Rectal smooth muscle tissue (tissue), 1 donor: ENCODE measurements around the gene LRRC2.
A peak's percentile ranks its signal among the peaks of the same experiment; 100 is the strongest.
"Not testable (repeated sequence)": the region's sequence is repeated elsewhere in the genome, so short reads cannot be mapped to it uniquely, and the experiment has no call there.

Experiments
- H3K27ac ChIP-seq: one replicate; pipeline ENCODE4 v1.7.0; 2013; ENCODE audit warnings: low read depth, low read length, inconsistent platforms
- H3K27me3 ChIP-seq: one replicate; pipeline ENCODE4 v1.7.0; 2013; ENCODE audit warnings: low read length; ENCODE audit not compliant: control insufficient read depth, insufficient read depth
- H3K36me3 ChIP-seq: one replicate; pipeline ENCODE4 v1.7.0; 2013; ENCODE audit warnings: low read length; ENCODE audit not compliant: control insufficient read depth, insufficient read depth
- H3K4me1 ChIP-seq: one replicate; pipeline ENCODE4 v1.7.0; 2013; ENCODE audit warnings: low read length; ENCODE audit not compliant: control insufficient read depth, insufficient read depth
- H3K4me3 ChIP-seq: one replicate; pipeline ENCODE4 v1.7.0; 2013; ENCODE audit warnings: low read length
- H3K9ac ChIP-seq: one replicate; pipeline ENCODE4 v1.7.0; 2013; ENCODE audit warnings: low read length

The LRRC2 gene

GRCh38 chr3:46561511-46561910, 4.6 kb downstream of the LRRC2 start:
- Histone ChIP-seq H3K27ac (no peak overlapping the region), H3K36me3 (no peaks in the 10 kb centered on the region), H3K4me1 (no peaks in the 10 kb centered on the region), H3K27me3 (no peaks in the 10 kb centered on the region), H3K9ac (no peak overlapping the region), H3K4me3 (no peak overlapping the region)

DNA sequence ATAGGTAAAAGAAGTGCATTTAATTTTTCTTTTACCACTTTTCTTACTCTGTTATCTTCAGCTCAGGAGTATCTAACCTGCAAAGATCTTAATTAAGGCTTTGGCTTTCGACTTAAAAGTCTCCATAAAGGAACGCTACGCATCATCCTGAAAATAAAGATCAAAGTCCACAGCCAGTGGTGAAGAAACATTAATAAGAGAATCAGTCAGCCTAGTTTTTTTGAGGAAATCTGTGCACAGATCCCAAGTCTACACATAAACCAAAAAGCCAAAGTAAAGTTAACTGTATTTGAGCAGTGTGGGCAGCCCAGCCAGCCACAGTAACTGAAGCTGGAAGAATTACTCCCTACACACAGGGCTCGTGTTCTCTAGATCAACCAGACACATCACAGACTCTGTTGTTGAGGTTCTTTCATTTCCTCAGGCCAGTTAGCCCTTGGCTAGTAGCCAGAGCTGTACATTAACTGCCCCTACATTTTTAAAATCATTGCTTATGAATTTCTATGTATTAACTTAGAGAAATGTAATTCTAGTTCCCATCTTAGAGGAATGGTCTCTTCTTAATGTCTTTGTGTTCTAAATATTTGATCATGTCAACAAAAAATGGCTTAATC, 6.9 kb downstream of the LRRC2 start:
- Histone ChIP-seq H3K4me3 (no peak overlapping the region), H3K27ac (no peak overlapping the region), H3K9ac (no peak overlapping the region)

GRCh38 chr3:46558184-46559043, 7.7 kb downstream of the LRRC2 start:
- H3K4me3 ChIP-seq = peak overlapping the region; percentile 52
- no peaks in the 10 kb centered on the region for H3K36me3 ChIP-seq
- H3K4me1 ChIP-seq = no peaks in the 10 kb centered on the region
- H3K27ac ChIP-seq = peak overlapping the region; percentile 25
- no peaks in the 10 kb centered on the region for H3K27me3 ChIP-seq
- H3K9ac ChIP-seq = no peak overlapping the region

More for the DNA sequence above, 6.9 kb downstream of the LRRC2 start:
- Histone ChIP-seq H3K27me3 (no peaks in the 10 kb centered on the region), H3K4me1 (no peaks in the 10 kb centered on the region), H3K36me3 (no peaks in the 10 kb centered on the region)

DNA sequence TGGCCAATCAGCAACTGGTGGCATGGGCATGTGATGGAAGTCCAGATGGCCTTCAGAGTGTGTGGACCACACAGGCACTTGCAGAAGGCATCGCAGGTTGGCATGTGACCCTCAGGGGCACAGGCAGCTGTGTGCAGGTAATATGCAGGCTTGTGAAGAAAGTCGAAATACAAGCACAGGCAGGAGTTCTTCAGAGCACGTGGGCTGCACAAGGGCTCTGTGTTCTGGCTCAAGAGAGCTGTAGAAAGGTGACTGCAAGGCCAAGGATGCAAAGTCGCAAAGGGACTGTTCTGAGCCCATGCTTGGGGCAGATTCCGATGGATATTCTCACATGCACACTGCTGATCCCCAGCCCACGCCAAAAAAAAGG, 8.3 kb downstream of the LRRC2 start:
- Histone ChIP-seq H3K9ac (no peak overlapping the region), H3K4me3 (peak overlapping the region; percentile 52), H3K27me3 (no peaks in the 10 kb centered on the region), H3K4me1 (no peaks in the 10 kb centered on the region), H3K36me3 (no peaks in the 10 kb centered on the region), H3K27ac (no peak overlapping the region)

DNA sequence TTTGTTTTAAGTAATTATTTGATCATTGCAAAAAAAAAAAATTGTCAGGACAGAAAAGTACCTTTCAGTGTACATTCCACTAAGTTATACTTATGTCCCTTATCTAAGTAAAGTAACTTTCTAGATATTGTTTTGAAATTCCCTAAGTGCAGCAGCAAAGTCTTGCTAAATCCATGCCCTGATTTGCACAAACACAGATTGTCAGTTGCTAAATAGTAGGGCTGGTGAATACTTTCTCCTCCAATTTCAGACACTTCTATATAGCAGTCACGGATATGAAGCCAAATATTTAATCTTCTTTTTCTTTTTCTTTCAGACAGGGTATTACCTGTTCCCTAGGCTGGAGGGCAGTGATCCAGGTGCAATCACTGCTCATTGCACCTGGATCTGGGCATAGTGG, 12.9 kb downstream of the LRRC2 start:
- Histone ChIP-seq H3K4me3 (no peak overlapping the region), H3K4me1 (no peaks in the 10 kb centered on the region), H3K9ac (no peak overlapping the region), H3K27me3 (no peaks in the 10 kb centered on the region), H3K36me3 (no peaks in the 10 kb centered on the region), H3K27ac (no peak overlapping the region)

GRCh38 chr3:46552538-46552937, 13.6 kb downstream of the LRRC2 start:
- Histone ChIP-seq H3K27me3 (no peaks in the 10 kb centered on the region), H3K4me3 (no peak overlapping the region), H3K27ac (no peak overlapping the region), H3K4me1 (no peaks in the 10 kb centered on the region), H3K36me3 (no peaks in the 10 kb centered on the region), H3K9ac (no peak overlapping the region)

- Histone ChIP-seq H3K27me3 (no peaks in the 10 kb centered on the region), H3K36me3 (no peaks in the 10 kb centered on the region), H3K9ac (no peak overlapping the region), H3K27ac (no peak overlapping the region), H3K4me3 (no peak overlapping the region), H3K4me1 (no peaks in the 10 kb centered on the region)
These were observed 14.5 kb downstream of the LRRC2 start for GRCh38 chr3:46551615-46552014.

- Histone ChIP-seq H3K4me1 (no peaks in the 10 kb centered on the region), H3K4me3 (no peak overlapping the region), H3K9ac (no peak overlapping the region), H3K27ac (no peak overlapping the region), H3K36me3 (no peaks in the 10 kb centered on the region), H3K27me3 (no peaks in the 10 kb centered on the region)
These were observed 16.1 kb downstream of the LRRC2 start for GRCh38 chr3:46549989-46550388.

DNA sequence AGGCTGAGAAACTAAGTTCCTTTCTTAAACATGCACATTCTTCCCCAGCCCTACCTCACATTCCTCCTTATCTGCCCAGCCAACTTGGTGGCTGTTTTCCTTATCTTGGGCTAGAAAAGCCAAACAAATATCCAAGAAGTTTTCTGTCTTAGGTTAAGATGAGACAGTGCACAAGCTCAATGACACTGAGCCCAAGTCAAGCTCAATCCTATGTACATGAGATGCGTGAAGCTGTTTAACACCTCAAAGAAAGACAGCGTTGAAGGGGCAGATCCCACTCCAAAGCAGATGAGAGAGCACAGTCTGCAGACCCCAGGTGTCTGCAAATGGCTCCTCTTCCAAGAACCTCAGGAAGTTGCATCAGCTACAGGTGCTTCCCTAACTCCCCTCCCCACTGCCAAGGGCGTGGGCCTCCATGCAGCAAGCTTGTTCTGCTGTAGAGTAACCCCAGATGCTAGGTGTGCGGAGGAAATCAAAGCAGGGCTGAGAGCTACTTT, 16.6 kb downstream of the LRRC2 start:
- H3K27ac ChIP-seq = no peak overlapping the region

GRCh38 chr3:46548611-46549010, 17.5 kb downstream of the LRRC2 start:
- not testable (repeated sequence) for H3K36me3 ChIP-seq, H3K27ac ChIP-seq, H3K27me3 ChIP-seq, H3K9ac ChIP-seq, H3K4me3 ChIP-seq, H3K4me1 ChIP-seq

More for the DNA sequence above, 16.6 kb downstream of the LRRC2 start:
- H3K27me3 ChIP-seq = no peaks in the 10 kb centered on the region
- H3K4me1 ChIP-seq = no peaks in the 10 kb centered on the region
- H3K4me3 ChIP-seq = no peak overlapping the region
- H3K9ac ChIP-seq = no peak overlapping the region
- no peaks in the 10 kb centered on the region for H3K36me3 ChIP-seq

GRCh38 chr3:46546896-46547440, 19.1 kb downstream of the LRRC2 start:
- H3K9ac ChIP-seq = no peak overlapping the region
- H3K27ac ChIP-seq = no peak overlapping the region
- no peak overlapping the region for H3K4me3 ChIP-seq
- H3K36me3 ChIP-seq = no peaks in the 10 kb centered on the region
- H3K27me3 ChIP-seq = no peaks in the 10 kb centered on the region
- H3K4me1 ChIP-seq = no peaks in the 10 kb centered on the region

DNA sequence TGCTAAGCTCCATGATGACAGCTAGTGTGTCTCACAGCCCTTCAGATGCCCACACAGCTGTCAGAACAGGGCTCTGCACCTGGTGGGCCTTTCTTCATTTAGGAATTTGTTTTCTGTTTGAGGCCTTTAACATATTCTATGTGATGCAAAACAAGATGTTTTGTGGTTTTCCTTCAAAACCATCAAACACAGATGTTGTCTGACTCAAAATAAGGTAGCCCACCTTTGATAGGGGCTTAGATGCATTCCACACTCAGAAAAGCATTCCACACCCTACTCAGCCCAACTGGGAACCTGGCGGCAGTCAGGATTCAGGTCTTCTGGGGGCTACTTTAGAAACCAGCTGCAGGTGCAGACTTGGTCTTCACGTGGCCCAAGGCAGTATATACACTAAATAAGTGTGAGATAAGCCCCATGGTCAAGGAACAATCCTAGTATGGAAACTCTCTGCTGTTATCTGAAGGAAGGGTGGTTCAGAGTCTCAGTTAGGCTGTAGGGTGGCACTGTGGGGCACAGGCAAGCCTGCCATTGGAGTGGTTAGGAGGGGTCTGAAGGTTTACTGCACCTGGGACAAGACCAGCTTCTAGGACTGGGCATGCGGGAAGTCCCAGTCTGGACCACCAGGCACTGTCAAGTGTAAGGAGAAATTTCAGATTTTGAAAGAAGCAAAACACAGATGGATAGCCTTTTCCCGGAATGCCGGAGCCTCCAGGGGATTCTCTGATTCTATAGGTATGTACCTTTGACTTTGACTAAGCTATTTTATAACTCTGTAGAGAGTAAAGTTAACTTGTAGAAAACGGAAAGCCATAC, 20.1 kb downstream of the LRRC2 start:
- H3K36me3 ChIP-seq = no peaks in the 10 kb centered on the region
- H3K27me3 ChIP-seq = no peaks in the 10 kb centered on the region
- H3K4me1 ChIP-seq = no peaks in the 10 kb centered on the region
- H3K4me3 ChIP-seq = no peak overlapping the region
- H3K27ac ChIP-seq = no peak overlapping the region
- H3K9ac ChIP-seq = no peak overlapping the region
